Caco-2 (cell line): ENCODE data around the gene HLX. TPM values are rescaled to one million over a fixed set of nuclear protein-coding genes. Genes with fewer than 3 reads are reported as not detected.

ENCODE experiments used
- BruUV-seq: library from RNA; stranded (reverse); fragments of 400-500 nt; replicated peaks from 2 replicates; lab custom pipeline; 2021; lab: Mats Ljungman, UMichigan
- CTCF ChIA-PET: fragments of 300-600 bp; sonication (Branson Sonifier 250); formaldehyde crosslinking; loops from one replicate; lab custom pipeline; 2022; ENCODE audit warnings: antibody characterized with exemption; lab: Charles Lee
- POLR2A ChIA-PET: fragments of 300-600 bp; sonication (Branson Sonifier 250); formaldehyde crosslinking; loops from one replicate; lab custom pipeline; 2022; ENCODE audit warnings: antibody characterized with exemption; lab: Charles Lee
- DNase-seq, 2 experiments: peaks; one replicate each; pipeline versions ENCODE4 v3.0.0 to v3.0.0-alpha.2; 2020 to 2022
- H3K27me3 ChIP-seq: replicated peaks from 2 replicates; pipeline ENCODE4 v1.6.0; 2011; ENCODE audit warnings: low read length; ENCODE audit not compliant: control insufficient read depth, insufficient read depth
- H3K36me3 ChIP-seq: 2 replicates; pipeline ENCODE4 v1.5.1; 2011; ENCODE audit warnings: low read length; ENCODE audit not compliant: control insufficient read depth, insufficient read depth
- H3K4me1 ChIP-seq: fragments of 250-450 bp; sonication (Bioruptor Pico); 2 replicates; pipeline ENCODE4 v1.5.1; 2020; ENCODE audit warnings: mild to moderate bottlenecking
- H3K4me3 ChIP-seq: 2 replicates; pipeline ENCODE4 v1.5.1; 2011; ENCODE audit warnings: low read depth, mild to moderate bottlenecking, control low read depth, low read length
- H3K9me3 ChIP-seq: fragments of 250-450 bp; sonication (Bioruptor Pico); 2 replicates; pipeline ENCODE4 v1.5.1; 2020; ENCODE audit warnings: mild to moderate bottlenecking, moderate library complexity
- H3K27ac Mint-ChIP-seq: one replicate; pipeline ENCODE4 v1.8.0; 2022; ENCODE audit warnings: mixed read lengths; ENCODE audit not compliant: unreplicated experiment
- H3K27me3 Mint-ChIP-seq: one replicate; pipeline ENCODE4 v1.8.0; 2022; ENCODE audit warnings: mixed read lengths; ENCODE audit not compliant: insufficient read depth, unreplicated experiment
- H3K36me3 Mint-ChIP-seq: one replicate; pipeline ENCODE4 v1.8.0; 2022; ENCODE audit warnings: mild to moderate bottlenecking, mixed read lengths; ENCODE audit not compliant: insufficient read depth, unreplicated experiment
- H3K4me1 Mint-ChIP-seq: one replicate; pipeline ENCODE4 v1.8.0; 2022; ENCODE audit warnings: low read depth, mixed read lengths; ENCODE audit not compliant: unreplicated experiment
- H3K4me3 Mint-ChIP-seq: one replicate; pipeline ENCODE4 v1.8.0; 2022; ENCODE audit warnings: mild to moderate bottlenecking, moderate library complexity, mixed read lengths; ENCODE audit not compliant: unreplicated experiment
- H3K9me3 Mint-ChIP-seq: one replicate; pipeline ENCODE4 v1.8.0; 2022; ENCODE audit warnings: mixed read lengths; ENCODE audit not compliant: unreplicated experiment
- intact Hi-C: fragments of 100-400 bp; cut with micrococcal nuclease; formaldehyde crosslinking; loops from one replicate; pipeline ENCODE4 v1.10.0; 2022; ENCODE audit not compliant: unreplicated experiment
- total RNA-seq: library from RNA; stranded (reverse); gene quantifications from 2 replicates; pipeline ENCODE4 v1.2.3, GENCODE V29; 2022
- TF ChIP-seq, protein P1 (sequence below), 2 experiments: fragments of 200-600 bp in 1 of 2; IDR thresholded peaks; 1 replicate in 1 of 2; 2 replicates in 1 of 2; pipeline versions ENCODE4 v1.5.1 to v1.8.0; 2011 to 2022; ENCODE audit warnings: antibody characterized with exemption in 1 of 2, control low read depth in 1 of 2, inconsistent platforms in 1 of 2, low read depth in 1 of 2, low read length in 1 of 2, mild to moderate bottlenecking in 1 of 2, moderate library complexity in 1 of 2; ENCODE audit not compliant: insufficient read depth in 1 of 2, severe bottlenecking in 1 of 2, unreplicated experiment in 1 of 2

Gene HLX
- total RNA-seq, 1 experiment from 2014 or later = not detected

DNA sequence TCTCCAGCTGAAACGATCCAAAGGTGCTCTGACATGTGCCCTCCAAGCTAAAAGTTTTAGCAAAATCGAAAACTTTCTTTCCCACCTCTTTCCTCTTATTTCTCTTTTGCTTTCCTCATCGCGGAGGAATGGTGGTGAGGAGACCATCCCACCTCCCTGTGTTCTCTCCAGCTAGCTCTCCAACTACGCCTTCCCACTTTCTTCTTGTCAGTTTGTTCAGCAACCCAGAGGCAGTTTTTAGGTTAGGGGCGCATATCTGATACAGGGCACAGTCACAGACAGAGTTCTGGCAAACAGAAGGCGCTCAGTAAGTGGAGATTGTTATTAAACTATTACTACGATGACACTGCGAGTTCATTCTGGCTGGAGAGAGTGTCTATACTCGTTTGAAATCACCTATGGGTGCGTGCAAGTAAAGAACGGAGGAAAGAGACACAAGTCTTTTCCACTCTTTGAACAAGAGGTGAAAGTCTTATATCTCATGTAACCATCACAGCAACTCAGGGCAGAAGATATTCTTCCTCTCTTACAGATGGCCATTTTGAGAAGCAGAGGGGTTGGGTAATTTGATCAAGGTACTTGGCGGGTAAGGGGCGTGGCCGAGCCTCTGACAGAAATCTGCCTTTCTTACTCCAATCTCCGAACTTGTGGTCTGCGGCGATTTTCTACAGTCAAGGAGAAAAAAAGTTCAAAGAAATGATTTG lies 13.9 kb downstream of the HLX start:
- Mint-ChIP-seq H3K27me3 (peaks cover 20% of the 10 kb centered on the region), H3K4me3 (no peak overlapping the region), H3K36me3 (no peaks in the 10 kb centered on the region), H3K4me1 (no peaks in the 10 kb centered on the region), H3K27ac (no peak overlapping the region), H3K9me3 (no peaks in the 10 kb centered on the region)
- Histone ChIP-seq H3K9me3 (no peaks in the 10 kb centered on the region), H3K36me3 (no peaks in the 10 kb centered on the region), H3K4me1 (no peaks in the 10 kb centered on the region), H3K4me3 (no peak overlapping the region), H3K27me3 (no peaks in the 10 kb centered on the region; the same call in 1 of the 2 replicates)
- TF ChIP-seq, protein P1, sequence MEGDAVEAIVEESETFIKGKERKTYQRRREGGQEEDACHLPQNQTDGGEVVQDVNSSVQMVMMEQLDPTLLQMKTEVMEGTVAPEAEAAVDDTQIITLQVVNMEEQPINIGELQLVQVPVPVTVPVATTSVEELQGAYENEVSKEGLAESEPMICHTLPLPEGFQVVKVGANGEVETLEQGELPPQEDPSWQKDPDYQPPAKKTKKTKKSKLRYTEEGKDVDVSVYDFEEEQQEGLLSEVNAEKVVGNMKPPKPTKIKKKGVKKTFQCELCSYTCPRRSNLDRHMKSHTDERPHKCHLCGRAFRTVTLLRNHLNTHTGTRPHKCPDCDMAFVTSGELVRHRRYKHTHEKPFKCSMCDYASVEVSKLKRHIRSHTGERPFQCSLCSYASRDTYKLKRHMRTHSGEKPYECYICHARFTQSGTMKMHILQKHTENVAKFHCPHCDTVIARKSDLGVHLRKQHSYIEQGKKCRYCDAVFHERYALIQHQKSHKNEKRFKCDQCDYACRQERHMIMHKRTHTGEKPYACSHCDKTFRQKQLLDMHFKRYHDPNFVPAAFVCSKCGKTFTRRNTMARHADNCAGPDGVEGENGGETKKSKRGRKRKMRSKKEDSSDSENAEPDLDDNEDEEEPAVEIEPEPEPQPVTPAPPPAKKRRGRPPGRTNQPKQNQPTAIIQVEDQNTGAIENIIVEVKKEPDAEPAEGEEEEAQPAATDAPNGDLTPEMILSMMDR (IDR thresholded peaks at IDR 0.05; ENCODE audit: insufficient read depth in 1 of 2, low read depth in 1 of 2, low read length in 1 of 2, severe bottlenecking in 1 of 2, unreplicated experiment in 1 of 2) = no peak
- BruUV-seq = no TSS peak
- POLR2A ChIA-PET = no interaction called here
- CTCF ChIA-PET = no interaction called here
- no peak for DNase-seq
- intact Hi-C loops = no loop called here

DNA sequence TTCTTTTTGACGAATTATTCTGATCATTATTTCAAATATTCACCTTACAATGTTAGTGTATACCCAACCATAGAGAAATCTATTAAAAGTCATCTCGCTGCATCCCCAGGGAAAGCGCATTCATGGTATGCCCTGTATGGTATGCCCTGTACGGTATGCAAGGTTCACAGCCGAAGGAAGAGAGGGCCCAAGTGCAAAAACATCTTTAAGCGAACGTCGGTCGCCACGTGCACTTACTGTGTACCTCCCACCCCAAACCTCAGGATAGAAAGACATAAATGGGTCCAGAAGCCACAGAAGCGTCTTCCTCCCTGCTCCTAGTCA lies 14.4 kb downstream of the HLX start:
- Mint-ChIP-seq H3K27ac (no peak overlapping the region), H3K4me3 (no peak overlapping the region), H3K36me3 (no peaks in the 10 kb centered on the region), H3K4me1 (no peaks in the 10 kb centered on the region), H3K27me3 (peaks cover 19% of the 10 kb centered on the region), H3K9me3 (no peaks in the 10 kb centered on the region)
- ChIA-PET POLR2A (no interaction called here), CTCF (no interaction called here)
- no TSS peak for BruUV-seq
- Histone ChIP-seq H3K36me3 (no peaks in the 10 kb centered on the region), H3K4me3 (no peak overlapping the region), H3K4me1 (no peaks in the 10 kb centered on the region), H3K9me3 (no peaks in the 10 kb centered on the region), H3K27me3 (no peaks in the 10 kb centered on the region; the same call in 1 of the 2 replicates)
- DNase-seq = no peak
- TF ChIP-seq, protein P1 (IDR thresholded peaks at IDR 0.05; ENCODE audit: insufficient read depth in 1 of 2, low read depth in 1 of 2, low read length in 1 of 2, severe bottlenecking in 1 of 2, unreplicated experiment in 1 of 2) = no peak
- intact Hi-C loops = no loop called here

DNA sequence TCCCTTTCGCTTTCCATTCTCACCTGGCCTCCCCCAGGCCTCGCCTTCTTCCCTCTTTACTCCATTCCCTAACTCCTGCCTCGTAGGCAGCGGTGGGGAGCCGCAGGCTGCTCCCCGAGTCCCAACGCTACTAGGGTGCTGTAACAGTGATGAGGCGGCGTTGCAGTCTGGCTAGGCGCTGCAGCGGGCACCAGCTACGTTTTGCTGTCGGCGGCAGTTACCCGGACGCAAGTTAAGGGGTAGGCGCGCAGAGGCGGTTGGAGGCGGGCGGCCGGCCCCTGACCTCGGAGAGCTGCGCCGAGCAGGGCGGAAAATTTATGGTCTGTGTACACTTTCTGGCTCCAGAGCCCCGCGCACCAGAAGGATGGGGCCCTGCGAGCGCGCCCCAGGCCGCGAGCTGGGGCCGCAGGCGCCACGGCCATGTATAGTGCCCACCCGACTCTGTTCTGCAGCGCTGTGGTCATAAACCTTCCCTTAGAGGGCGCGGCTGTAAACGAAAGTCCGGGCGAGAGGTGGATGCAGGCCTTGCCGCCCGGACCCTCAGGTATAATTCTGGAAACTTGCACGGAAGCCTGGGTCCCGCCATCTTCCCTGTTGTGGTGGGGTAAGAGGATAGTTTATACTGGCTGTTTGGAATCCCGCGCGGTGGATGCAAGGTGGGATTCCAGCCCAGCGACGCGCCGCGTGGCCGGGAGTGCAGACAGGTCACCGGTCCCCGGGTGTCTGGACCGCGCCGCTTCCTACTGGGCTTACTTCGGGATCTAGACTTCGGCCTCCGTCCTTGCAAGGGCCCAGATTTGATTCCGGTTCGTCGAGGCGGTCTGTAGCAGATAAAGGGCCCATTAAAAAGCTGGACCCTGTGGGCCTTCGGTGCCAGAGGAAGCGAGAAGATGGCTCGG lies 15.0 kb downstream of the HLX start:
- Histone ChIP-seq H3K36me3 (no peaks in the 10 kb centered on the region), H3K4me1 (no peaks in the 10 kb centered on the region), H3K27me3 (no peaks in the 10 kb centered on the region; the same call in 1 of the 2 replicates), H3K9me3 (no peaks in the 10 kb centered on the region), H3K4me3 (no peak overlapping the region)
- Mint-ChIP-seq H3K27me3 (peaks cover 17% of the 10 kb centered on the region), H3K36me3 (no peaks in the 10 kb centered on the region), H3K4me3 (no peak overlapping the region), H3K9me3 (no peaks in the 10 kb centered on the region), H3K4me1 (no peaks in the 10 kb centered on the region), H3K27ac (no peak overlapping the region)
- ChIA-PET POLR2A (no interaction called here), CTCF (no interaction called here)
- TF ChIP-seq, protein P1 (IDR thresholded peaks at IDR 0.05; ENCODE audit: insufficient read depth in 1 of 2, low read depth in 1 of 2, low read length in 1 of 2, severe bottlenecking in 1 of 2, unreplicated experiment in 1 of 2) = no peak
- DNase-seq = no peak
- intact Hi-C loops = no loop called here
- no TSS peak for BruUV-seq
